K562 (cell line): ENCODE results near the gene VIPR2. TPM values are rescaled to one million over a fixed set of nuclear protein-coding genes. Genes with fewer than 3 reads are reported as not detected.

Experiments
- ARNT ChIP-seq, 2 experiments: fragments of 450-650 bp; IDR thresholded peaks; 2 replicates each; pipeline ENCODE4 v1.6.1; 2016; ENCODE audit warnings: mild to moderate bottlenecking in 1 of 2
- NFE2L1 ChIP-seq: fragments of 450-650 bp; IDR thresholded peaks from 2 replicates; pipeline ENCODE4 v1.6.1; 2016; ENCODE audit warnings: missing genetic modification characterization, low read depth, mild to moderate bottlenecking, missing compliant biosample characterization, moderate library complexity, borderline replicate concordance
- TRIM24 ChIP-seq, 2 experiments: fragments of 450-650 bp; IDR thresholded peaks; 2 replicates each; pipeline ENCODE4 v1.6.1; 2016
- ZBTB1 ChIP-seq: sonication (generic); formaldehyde crosslinking; IDR thresholded peaks from 2 replicates; pipeline ENCODE4 v1.8.1; 2023; ENCODE audit warnings: missing genetic modification reagents, low read depth, mild to moderate bottlenecking, borderline replicate concordance
- ZKSCAN1 ChIP-seq: fragments of 150-350 bp; IDR thresholded peaks from 2 replicates; pipeline ENCODE4 v1.6.1; 2016; ENCODE audit warnings: low read depth, low read length
- ZNF347 ChIP-seq: fragments of 450-650 bp; formaldehyde crosslinking; IDR thresholded peaks from 2 replicates; pipeline ENCODE4 v1.4.0; 2020; ENCODE audit warnings: low read depth, mild to moderate bottlenecking, moderate library complexity
- polyA plus RNA-seq, 8 experiments: library from polyadenylated mRNA; depleted of rRNA in 4 of 8; stranded (reverse) in 5 of 8; unstranded in 3 of 8; fragments of >200 nt; fragmentation: Nextera tagmentation in 2 of 8; fragmentation: Illumina TruSeq in 1 of 8; extraction: Ambion mirVana in 2 of 8; extraction: Trizol in 1 of 8; gene quantifications; 2 replicates each; pipeline versions ENCODE4 v1.2.1 to v1.2.3, GENCODE V29; 2011 to 2014; ENCODE audit warnings: inconsistent platforms in 1 of 8, missing spikeins in 1 of 8
- total RNA-seq, 7 experiments: library from RNA; depleted of rRNA in 6 of 7; stranded (reverse); fragments of >200 nt in 6 of 7; fragmentation: Illumina TruSeq in 2 of 7; extraction: Trizol in 2 of 7; gene quantifications; 2 replicates each; pipeline versions ENCODE4 v1.2.1 to v1.2.3, GENCODE V29; 2011 to 2021; ENCODE audit warnings: low replicate concordance in 1 of 7
- TF ChIP-seq, protein P1 (sequence below), 2 experiments: fragments of 450-650 bp; IDR thresholded peaks; 2 replicates each; pipeline ENCODE4 v1.6.1; 2016; ENCODE audit warnings: mild to moderate bottlenecking in 2 of 2, borderline replicate concordance in 1 of 2, low read depth in 1 of 2, moderate library complexity in 1 of 2
- TF ChIP-seq, protein P2 (sequence below): fragments of 450-650 bp; conservative IDR thresholded peaks from 2 replicates; pipeline ENCODE4 v1.6.1; 2016; ENCODE audit warnings: missing genetic modification characterization, low read depth, mild to moderate bottlenecking, control low read depth, missing compliant biosample characterization

The VIPR2 gene
- total and polyA plus RNA-seq, 9 of the 15 experiments (the other 6 are each of a cell fraction or from before 2014, with no cell fraction given) = 0.04 TPM; not detected in 8

DNA sequence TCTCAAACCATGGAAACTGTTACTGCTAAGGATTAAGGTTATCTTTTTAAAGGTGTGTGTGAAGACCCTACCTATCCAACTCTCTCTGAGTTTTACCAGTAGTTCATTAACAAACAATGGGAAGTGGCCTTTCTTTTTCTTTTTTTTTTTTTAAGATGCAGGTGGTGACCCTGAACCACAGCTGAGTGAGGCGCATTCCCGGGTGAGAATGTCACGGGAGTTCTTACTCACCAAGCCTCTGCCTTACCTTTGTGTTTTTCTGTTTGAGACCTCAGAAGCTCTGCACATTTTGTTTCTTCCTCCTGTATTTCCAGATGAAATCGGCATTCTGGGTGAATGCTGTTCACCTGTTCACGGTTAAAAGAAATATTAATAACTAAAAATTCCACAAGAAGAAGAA, 2.5 kb downstream of the VIPR2 start (continued):
- TF ChIP-seq, protein P1, sequence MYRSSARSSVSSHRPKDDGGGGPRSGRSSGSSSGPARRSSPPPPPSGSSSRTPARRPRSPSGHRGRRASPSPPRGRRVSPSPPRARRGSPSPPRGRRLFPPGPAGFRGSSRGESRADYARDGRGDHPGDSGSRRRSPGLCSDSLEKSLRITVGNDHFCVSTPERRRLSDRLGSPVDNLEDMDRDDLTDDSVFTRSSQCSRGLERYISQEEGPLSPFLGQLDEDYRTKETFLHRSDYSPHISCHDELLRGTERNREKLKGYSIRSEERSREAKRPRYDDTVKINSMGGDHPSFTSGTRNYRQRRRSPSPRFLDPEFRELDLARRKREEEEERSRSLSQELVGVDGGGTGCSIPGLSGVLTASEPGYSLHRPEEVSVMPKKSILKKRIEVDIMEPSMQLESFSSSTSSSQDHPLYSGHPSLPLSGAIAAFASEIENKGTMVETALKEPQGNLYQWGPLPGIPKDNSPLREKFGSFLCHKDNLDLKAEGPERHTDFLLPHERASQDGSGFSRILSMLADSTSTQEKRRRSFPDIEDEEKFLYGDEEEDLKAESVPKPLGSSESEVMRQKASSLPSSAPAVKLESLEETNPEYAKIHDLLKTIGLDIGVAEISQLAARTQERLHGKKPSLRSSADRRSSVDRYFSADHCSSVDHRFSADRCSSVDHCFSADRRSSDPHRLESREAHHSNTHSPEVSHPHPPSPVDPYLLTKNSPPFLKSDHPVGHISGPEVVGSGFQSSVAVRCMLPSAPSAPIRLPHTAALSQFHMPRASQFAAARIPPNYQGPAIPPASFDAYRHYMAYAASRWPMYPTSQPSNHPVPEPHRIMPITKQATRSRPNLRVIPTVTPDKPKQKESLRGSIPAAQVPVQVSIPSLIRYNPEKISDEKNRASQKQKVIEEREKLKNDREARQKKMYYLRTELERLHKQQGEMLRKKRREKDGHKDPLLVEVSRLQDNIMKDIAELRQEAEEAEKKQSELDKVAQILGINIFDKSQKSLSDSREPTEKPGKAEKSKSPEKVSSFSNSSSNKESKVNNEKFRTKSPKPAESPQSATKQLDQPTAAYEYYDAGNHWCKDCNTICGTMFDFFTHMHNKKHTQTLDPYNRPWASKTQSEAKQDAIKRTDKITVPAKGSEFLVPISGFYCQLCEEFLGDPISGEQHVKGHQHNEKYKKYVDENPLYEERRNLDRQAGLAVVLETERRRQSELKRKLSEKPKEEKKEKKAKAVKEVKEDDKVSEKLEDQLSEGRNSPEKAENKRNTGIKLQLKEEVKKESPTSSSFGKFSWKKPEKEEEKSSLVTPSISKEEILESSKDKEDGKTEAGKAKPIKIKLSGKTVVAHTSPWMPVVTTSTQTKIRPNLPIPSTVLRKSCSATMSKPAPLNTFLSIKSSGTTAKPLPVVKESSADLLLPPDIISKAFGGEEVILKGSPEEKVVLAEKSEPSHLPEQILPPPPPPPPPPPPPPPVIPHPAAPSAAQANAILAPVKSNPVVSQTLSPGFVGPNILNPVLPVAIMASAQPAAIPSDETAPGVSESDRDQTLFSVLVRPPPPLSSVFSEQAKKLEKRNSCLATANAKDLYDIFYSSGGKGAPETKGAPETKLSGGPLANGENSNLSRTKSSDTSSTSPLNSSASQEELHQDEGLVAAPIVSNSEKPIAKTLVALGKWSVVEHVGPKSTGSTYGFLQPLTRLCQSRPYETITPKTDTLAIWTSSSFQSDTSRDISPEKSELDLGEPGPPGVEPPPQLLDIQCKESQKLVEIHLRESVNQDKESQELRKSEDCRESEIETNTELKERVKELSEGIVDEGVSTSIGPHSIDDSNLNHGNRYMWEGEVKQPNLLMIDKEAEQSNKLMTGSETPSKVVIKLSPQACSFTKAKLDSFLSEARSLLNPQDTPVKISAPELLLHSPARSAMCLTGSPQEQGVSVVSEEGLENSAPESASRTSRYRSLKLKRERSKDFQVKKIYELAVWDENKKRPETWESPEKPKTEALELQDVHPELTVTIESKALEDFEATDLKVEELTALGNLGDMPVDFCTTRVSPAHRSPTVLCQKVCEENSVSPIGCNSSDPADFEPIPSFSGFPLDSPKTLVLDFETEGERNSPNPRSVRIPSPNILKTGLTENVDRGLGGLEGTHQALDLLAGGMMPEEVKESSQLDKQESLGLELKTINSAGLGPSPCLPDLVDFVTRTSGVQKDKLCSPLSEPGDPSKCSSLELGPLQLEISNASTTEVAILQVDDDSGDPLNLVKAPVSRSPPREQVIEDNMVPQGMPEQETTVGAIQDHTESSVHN (IDR thresholded peaks at IDR 0.05; ENCODE audit: borderline replicate concordance in 1 of 2, low read depth in 1 of 2) = no peak
- no peak for TF ChIP-seq ZKSCAN1
- TF ChIP-seq NFE2L1 (tag) = no peak
- TF ChIP-seq ZBTB1 = no peak
- no peak for TF ChIP-seq ARNT (IDR thresholded peaks at IDR 0.05)
- TF ChIP-seq, protein P2, sequence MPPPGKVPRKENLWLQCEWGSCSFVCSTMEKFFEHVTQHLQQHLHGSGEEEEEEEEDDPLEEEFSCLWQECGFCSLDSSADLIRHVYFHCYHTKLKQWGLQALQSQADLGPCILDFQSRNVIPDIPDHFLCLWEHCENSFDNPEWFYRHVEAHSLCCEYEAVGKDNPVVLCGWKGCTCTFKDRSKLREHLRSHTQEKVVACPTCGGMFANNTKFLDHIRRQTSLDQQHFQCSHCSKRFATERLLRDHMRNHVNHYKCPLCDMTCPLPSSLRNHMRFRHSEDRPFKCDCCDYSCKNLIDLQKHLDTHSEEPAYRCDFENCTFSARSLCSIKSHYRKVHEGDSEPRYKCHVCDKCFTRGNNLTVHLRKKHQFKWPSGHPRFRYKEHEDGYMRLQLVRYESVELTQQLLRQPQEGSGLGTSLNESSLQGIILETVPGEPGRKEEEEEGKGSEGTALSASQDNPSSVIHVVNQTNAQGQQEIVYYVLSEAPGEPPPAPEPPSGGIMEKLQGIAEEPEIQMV (tag) = no peak
- no peak for TF ChIP-seq TRIM24 (IDR thresholded peaks at IDR 0.05)
- TF ChIP-seq ZNF347 (CRISPR knock-in tag) = no peak
